Suprapubic skin (tissue), 4 donors: ENCODE measurements around the gene SLC28A1. TPM values are rescaled to one million over a fixed set of nuclear protein-coding genes. Genes with fewer than 3 reads are reported as not detected.

Experiments
- DNase-seq, 2 donors: peaks; one replicate each; pipeline ENCODE4 v3.0.0-alpha.2; 2019; ENCODE audit warnings: low spot score in 2 of 2
- H3K27ac ChIP-seq: fragments of 200-600 bp; sonication (generic); one replicate; pipeline ENCODE4 v1.5.1; 2019
- H3K27me3 ChIP-seq: fragments of 200-600 bp; sonication (generic); one replicate; pipeline ENCODE4 v1.5.1; 2019
- H3K36me3 ChIP-seq: fragments of 200-600 bp; sonication (generic); one replicate; pipeline ENCODE4 v1.5.1; 2019
- H3K4me1 ChIP-seq: fragments of 200-600 bp; sonication (generic); one replicate; pipeline ENCODE4 v1.5.1; 2019
- H3K4me3 ChIP-seq: fragments of 200-600 bp; sonication (generic); one replicate; pipeline ENCODE4 v1.5.1; 2019; ENCODE audit warnings: mild to moderate bottlenecking
- H3K9me3 ChIP-seq: fragments of 200-600 bp; sonication (generic); one replicate; pipeline ENCODE4 v1.5.1; 2019
- CTCF ChIP-seq, 2 donors: fragments of 200-600 bp in 1 of 2; fragments of 450-650 bp in 1 of 2; sonication (generic) in 1 of 2; IDR thresholded peaks; one replicate each; pipeline ENCODE4 v1.5.1; 2016 to 2019; ENCODE audit warnings: antibody characterized with exemption in 2 of 2, mild to moderate bottlenecking in 1 of 2, moderate library complexity in 1 of 2
- EP300 ChIP-seq: sonication (generic); formaldehyde crosslinking; IDR thresholded peaks from one replicate; pipeline ENCODE4 v1.6.1; 2017; ENCODE audit warnings: antibody characterized with exemption
- POLR2A ChIP-seq, 2 donors: fragments of 450-650 bp; IDR thresholded peaks; one replicate each; pipeline ENCODE4 v1.6.1; 2017; ENCODE audit warnings: antibody characterized with exemption in 2 of 2, mild to moderate bottlenecking in 2 of 2, moderate library complexity in 2 of 2
- POLR2AphosphoS5 ChIP-seq, 3 donors: sonication (generic); formaldehyde crosslinking; IDR thresholded peaks; one replicate each; pipeline ENCODE4 v1.6.1; 2017; ENCODE audit warnings: antibody characterized with exemption in 3 of 3
- WGBS: methylation state at CpG from one replicate; pipeline ENCODE4 v1.1.5; 2018; 5-methylcytosine and 5-hydroxymethylcytosine counted together
- total RNA-seq, 4 donors: library from RNA; depleted of rRNA; stranded (reverse); fragments of >200 nt; gene quantifications; one replicate each; pipeline ENCODE4 v1.1.0, GENCODE V29; 2016

SLC28A1 gene
- total RNA-seq, 4 donors from 2014 or later: not detected

DNA sequence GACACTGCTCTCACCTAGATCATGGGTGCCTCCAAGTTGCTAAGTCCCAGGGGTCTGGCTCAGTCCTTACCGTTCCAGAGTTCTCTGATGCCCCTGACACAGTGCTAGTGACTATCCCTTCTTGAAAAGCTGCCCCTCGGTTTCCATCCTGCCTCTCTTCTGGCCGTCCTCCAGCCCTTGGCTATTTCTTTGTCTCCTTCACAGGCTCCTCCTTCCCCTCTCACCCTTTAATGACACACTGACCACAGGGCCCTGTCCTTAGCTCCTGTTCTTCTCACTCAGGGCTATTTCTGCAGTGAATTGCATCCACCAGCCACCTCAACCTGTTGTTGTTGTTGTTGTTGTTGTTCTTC lies 31.1 kb downstream of the SLC28A1 start:
- Histone ChIP-seq H3K4me1 (peaks cover 43% of the 10 kb centered on the region), H3K4me3 (no peak overlapping the region), H3K27ac (peak overlapping the region; percentile 61), H3K27me3 (no peaks in the 10 kb centered on the region), H3K36me3 (no peaks in the 10 kb centered on the region), H3K9me3 (no peaks in the 10 kb centered on the region)
- 60% methylated on average over 3 of the region's 3 CpGs for WGBS
- TF ChIP-seq CTCF (IDR thresholded peaks at IDR 0.05) (no peak), EP300 (no peak), POLR2AphosphoS5 (IDR thresholded peaks at IDR 0.05) (no peak), POLR2A (IDR thresholded peaks at IDR 0.05) (no peak)
- DNase-seq: no peak

DNA sequence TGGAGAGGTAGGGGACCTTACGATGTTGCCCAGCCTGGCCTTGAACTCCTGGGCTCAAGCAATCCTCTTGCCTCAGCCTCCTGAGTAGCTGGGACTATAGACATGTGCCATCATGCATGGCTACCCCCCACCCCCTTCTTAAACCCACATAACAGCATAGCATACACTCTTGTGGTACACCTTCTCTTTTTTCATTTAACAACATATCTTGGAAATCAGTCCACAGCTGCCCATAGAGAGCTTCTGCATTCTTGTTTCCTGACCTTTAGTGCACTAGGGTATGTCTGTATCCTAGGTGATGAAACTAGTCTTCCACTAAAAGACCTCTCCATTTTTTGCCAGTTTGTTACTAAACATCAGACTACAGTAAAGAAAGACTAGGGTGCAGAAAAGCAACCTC lies 33.0 kb downstream of the SLC28A1 start:
- WGBS: 96% methylated on average over 1 of the region's 1 CpG
- no peaks in the 10 kb centered on the region for H3K27me3 ChIP-seq
- H3K27ac ChIP-seq: no peak overlapping the region
- peaks cover 25% of the 10 kb centered on the region for H3K4me1 ChIP-seq
- no peak for DNase-seq
- H3K4me3 ChIP-seq: no peak overlapping the region
- H3K9me3 ChIP-seq: no peaks in the 10 kb centered on the region
- TF ChIP-seq POLR2A (IDR thresholded peaks at IDR 0.05) (no peak), CTCF (IDR thresholded peaks at IDR 0.05) (no peak)
- H3K36me3 ChIP-seq: no peaks in the 10 kb centered on the region

DNA sequence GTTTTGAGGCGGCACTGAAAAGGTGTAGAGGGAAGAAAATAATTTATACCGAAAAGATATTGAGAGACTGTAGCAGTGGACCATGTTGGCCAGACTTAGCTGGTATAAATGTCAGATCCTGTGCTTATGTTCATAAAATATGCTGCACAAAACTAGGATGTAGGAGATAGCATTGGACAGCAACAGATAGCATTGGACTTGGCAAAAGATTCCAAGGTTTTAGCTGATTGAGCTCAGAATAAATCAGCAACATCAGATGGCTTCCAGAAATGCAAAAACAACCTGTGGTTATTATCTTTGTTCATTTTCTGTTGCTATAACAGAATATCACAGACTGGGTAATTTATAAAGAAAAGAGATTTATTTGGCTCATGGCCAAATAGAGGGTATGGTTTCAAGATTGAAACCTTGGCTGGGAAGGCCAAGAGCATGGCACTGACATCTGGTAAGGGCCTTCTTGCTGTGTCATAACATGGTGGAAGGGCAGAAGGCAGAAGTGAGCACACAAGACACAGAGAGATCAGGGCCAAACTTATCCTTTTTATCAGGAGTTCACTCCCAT lies 34.7 kb downstream of the SLC28A1 start:
- H3K4me3 ChIP-seq: no peak overlapping the region
- no peak for DNase-seq
- no peak overlapping the region for H3K27ac ChIP-seq
- no peaks in the 10 kb centered on the region for H3K27me3 ChIP-seq
- 90% methylated on average over 2 of the region's 2 CpGs for WGBS
- no peaks in the 10 kb centered on the region for H3K9me3 ChIP-seq
- no peak for TF ChIP-seq POLR2A (IDR thresholded peaks at IDR 0.05)
- TF ChIP-seq CTCF (IDR thresholded peaks at IDR 0.05): no peak
- TF ChIP-seq POLR2AphosphoS5 (IDR thresholded peaks at IDR 0.05): no peak
- no peak for TF ChIP-seq EP300
- peaks cover 18% of the 10 kb centered on the region for H3K4me1 ChIP-seq
- H3K36me3 ChIP-seq: no peaks in the 10 kb centered on the region

GRCh38 chr15:84921121-84921520 lies 36.7 kb downstream of the SLC28A1 start:
- WGBS: 89% methylated on average over 2 of the region's 2 CpGs
- DNase-seq: no peak
- H3K36me3 ChIP-seq: no peaks in the 10 kb centered on the region
- no peak overlapping the region for H3K27ac ChIP-seq
- H3K4me1 ChIP-seq: peaks cover 8% of the 10 kb centered on the region
- H3K9me3 ChIP-seq: no peaks in the 10 kb centered on the region
- no peaks in the 10 kb centered on the region for H3K27me3 ChIP-seq
- H3K4me3 ChIP-seq: no peak overlapping the region
- no peak for TF ChIP-seq EP300
- no peak for TF ChIP-seq POLR2AphosphoS5 (IDR thresholded peaks at IDR 0.05)
- TF ChIP-seq POLR2A (IDR thresholded peaks at IDR 0.05): no peak
- no peak for TF ChIP-seq CTCF (IDR thresholded peaks at IDR 0.05)

GRCh38 chr15:84922530-84922929 lies 38.1 kb downstream of the SLC28A1 start:
- no peak for TF ChIP-seq EP300
- TF ChIP-seq POLR2A (IDR thresholded peaks at IDR 0.05): no peak
- TF ChIP-seq POLR2AphosphoS5 (IDR thresholded peaks at IDR 0.05): no peak
- TF ChIP-seq CTCF (IDR thresholded peaks at IDR 0.05): no peak
- DNase-seq: no peak
- Histone ChIP-seq H3K4me1 (peaks cover 8% of the 10 kb centered on the region), H3K27me3 (no peaks in the 10 kb centered on the region), H3K9me3 (no peaks in the 10 kb centered on the region), H3K36me3 (no peaks in the 10 kb centered on the region), H3K4me3 (no peak overlapping the region), H3K27ac (no peak overlapping the region)
- 88% methylated on average over 13 of the region's 13 CpGs for whole genome bisulfite sequencing
